Skin of body (tissue), 2 donors: ENCODE measurements around the gene GAK. TPM values are rescaled to one million over a fixed set of nuclear protein-coding genes. Genes with fewer than 3 reads are reported as not detected.
"Not testable (repeated sequence)": the region's sequence is repeated elsewhere in the genome, so short reads cannot be mapped to it uniquely, and the experiment has no call there.

ENCODE experiments used
- DNase-seq: peaks from one replicate; lab custom pipeline; 2025; lab: John Stamatoyannopoulos, UW
- total RNA-seq: library from RNA; depleted of rRNA; stranded (reverse); fragments of >200 nt; gene quantifications from one replicate; pipeline ENCODE4 v1.2.3, GENCODE V29; 2014

The GAK gene
- total RNA-seq, 1 donor from 2014 or later: 45.2 TPM

GRCh38 chr4:819401-820229 is 112.5 kb downstream of the GAK start:
- DNase-seq: no peak

DNA sequence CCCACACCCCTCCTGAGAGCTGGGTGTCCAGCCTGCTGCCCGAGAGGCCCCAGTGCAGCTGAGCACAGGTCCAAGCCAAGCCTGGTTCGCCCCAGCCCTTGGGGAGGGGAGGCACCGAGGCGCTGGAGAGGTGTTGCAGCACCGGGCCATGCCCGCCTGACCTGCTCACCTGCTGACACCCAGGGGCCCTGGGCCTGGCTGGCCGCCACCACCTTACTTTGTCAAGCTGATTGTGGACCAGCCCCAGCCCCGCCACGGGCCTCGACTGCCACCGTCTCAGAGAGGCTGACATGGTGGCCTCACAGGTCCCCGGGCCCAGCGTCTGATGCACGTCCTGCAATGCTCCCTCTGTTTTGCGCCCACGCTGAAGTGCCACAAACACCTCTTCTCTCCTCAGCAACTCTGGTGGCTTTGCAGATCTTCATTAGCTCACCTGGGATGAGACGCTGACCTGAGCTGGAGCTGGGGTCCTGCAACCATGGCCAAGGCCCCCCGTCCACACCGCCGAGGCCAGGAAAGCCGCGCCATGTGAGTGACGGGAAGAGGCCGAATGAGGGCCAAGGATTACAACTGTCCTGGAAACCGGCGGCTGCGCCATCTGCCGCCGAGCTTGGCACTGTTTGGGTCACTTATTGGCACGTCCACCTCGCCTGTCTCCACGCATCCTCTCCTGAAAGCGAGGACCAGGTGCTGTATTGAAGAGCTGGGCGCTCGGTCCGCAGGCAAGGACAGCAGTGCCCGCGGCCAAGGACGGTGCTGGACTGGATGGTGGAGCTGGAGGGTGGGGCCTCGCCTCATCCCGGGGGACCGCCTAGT is 113.8 kb downstream of the GAK start:
- DNase-seq: no peak

DNA sequence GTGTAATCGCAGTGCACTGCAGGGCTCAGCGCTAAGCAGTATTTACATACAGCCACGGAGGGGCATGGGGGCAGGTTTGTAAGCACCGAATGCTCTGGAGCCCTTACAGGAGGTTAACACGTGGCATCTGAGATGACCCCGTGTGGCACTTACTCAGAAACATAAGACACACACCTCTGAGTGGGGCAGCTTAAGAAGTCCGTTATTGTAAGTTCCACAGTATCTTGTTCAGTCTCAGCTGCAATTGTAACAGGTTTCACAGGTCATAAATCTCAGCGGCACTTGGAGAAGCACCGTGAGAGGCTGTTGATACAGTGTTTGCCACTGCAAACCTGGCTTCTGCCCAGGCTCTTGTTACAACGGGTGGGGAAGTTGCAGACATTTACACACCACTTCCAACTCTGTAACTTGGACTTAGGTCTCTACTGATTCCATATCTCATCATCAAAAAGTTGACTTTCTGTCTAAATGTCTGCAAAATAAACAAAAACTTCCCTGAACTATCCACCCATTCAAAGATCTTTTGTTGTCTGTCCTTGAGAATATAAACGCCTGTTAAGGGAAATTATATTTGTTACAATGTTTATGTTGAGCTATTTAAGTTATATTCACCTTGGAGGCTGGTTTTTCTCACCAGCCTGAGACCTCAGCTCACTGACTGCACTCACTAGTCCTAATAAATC is 116.5 kb downstream of the GAK start:
- DNase-seq: no peak

DNA sequence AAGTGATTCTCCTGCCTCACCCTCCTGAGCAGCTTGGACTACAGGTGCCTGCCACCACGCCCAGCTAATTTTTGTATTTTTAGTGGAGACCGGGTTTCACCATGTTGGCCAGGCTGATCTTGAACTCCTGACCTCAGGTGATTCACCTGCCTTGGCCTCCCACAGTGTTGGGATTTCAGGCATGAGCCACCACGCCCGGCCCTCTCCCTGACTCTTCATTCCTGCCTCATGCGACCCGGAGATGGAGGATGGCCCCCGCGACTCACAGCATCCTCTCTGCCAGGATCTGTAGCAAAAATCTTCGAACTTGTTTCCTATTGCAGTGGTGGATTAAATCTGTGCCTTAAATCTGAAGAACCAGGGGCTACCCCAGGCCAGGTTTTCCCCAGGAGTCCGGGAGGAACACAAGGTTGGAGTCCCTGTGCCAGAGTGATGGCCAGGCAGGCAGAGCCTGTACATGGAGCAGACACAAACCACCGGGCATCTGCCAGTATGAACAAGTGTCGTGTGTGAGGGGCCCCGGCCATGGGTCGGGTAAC is 117.7 kb downstream of the GAK start:
- no peak for DNase-seq

- no peak for DNase-seq
Measured at GRCh38 chr4:813900-814299, 118.2 kb downstream of the GAK start.

DNA sequence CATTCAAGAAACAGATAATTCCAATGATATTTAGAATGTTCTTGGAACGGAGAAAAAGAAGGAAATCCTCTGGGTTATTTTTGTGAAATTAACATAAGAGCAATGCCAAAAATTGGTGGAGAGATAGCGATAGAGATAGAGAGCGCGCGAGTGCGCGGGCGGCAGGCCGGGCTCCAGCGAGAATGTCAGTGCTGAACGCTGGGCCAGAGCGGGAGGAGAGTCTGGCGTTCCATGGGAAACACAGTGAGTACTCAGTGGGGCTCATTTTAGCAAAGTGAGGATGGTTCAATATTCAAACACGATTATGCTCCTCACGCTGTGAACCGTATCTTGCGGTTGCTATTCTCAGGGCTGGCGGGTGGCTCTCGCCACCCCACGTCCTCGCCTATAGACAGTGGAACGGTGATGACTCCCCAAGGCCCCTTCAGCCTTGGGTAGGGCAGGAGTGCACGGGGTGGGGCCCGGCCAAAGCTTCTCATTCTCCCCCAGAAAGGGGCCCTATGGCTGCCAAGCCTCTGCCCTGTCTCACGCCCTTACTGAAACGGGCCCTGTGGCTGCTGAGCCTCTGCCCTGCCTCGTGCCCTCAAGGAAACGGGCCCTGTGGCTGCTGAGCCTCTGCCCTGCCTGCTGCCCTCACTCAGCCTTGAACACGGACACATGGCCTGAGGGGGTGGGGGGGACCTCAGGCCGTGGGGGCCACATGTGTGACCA is 123.1 kb downstream of the GAK start:
- DNase-seq: no peak

GRCh38 chr4:807792-808191 is 124.3 kb downstream of the GAK start:
- no peak for DNase-seq

DNA sequence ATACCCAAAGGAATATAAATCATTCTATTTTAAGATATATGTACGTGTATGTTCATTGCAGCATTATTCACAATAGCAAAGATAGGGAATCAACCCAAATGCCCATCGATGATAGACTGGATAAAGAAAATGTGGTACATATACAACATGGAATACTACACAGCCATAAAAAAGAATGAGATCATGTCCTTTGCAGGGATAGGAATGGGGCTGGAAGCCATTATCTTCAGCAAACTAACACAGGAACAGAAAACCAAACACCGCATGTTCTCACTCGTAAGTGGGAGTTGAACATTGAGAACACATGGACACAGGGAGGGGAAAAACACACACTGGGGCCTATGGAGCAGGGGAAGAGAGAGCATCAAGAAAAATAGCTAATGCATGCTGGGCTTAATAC is 125.1 kb downstream of the GAK start:
- not testable (repeated sequence) for DNase-seq

DNA sequence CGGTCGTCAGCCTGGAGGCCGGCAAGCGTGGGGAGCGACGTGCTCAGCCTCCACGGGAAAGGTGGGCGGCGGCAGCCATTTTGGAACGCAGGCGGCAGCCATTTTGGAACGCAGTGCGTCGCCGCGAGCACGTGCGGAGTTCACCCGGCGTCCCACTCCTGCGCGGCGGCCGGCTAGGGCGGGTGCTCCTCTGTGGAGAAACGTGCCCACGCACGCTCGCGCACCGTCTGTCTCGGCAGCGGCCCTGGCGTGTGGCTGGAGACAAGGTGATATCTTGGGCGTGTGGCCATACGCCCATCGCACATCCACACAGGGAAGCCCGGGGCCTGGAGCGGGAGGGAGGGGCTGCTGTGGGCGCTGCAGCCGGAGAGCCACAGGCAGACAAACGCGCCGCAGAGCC is 127.3 kb downstream of the GAK start:
- DNase-seq: no peak

DNA sequence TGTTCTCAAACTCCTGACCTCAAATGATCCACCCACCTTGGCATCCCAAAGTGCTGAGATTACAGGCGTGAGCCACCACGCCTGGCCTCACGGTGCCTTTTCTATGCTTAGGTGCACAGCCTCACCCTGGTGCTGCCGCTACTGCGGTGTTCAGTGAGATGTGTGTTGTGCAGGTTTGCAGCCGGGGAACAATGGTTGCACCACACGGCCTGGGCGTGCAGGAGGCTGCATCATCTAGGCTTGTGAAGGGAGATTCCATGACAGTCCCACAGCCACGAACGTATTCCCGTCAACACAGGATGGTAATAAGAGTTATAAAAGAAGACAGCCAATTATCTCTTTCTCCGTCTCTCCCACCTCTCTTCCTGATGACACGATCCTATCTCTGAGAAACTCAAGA is 128.2 kb downstream of the GAK start:
- DNase-seq: no peak

DNA sequence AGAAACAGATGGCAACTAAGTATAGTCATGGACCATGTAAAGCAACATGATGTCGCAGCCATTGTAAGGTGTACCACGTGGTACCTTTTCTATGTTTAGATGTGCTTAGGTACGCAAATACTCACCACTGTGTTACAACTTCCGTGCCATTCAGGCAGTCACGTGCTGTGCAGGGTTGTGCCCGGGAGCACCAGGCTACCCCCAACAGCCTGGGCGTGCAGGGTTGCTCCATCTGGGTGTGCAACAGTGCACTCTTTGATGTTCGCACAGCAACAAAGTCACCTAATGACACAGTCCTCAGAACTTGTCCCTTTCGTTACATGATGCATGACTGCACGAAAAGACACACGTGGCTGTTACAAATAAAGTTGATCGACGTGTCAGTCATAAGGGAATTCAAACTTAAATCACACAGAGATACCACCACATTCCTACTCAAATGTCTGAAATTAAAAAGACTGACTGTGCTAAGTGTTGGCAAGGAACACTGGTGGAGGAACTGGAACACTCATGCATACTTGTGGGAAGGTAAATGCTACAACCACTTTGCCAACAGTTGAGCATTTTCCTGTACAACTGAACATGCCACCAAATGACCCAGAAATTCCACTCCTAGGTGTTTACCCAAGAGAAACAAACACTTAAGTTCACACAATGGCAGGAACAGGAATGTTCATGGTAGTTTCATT is 130.5 kb downstream of the GAK start:
- DNase-seq: no peak

Other genes with a start within 250 kb of the GAK start
- 3.2 TPM for gene SLC49A3, start 243.2 kb downstream of the GAK start, total RNA-seq
- 43.7 TPM for gene PCGF3, start 226.5 kb downstream of the GAK start, total RNA-seq
- gene CPLX1, start 106.2 kb downstream of the GAK start, total RNA-seq: 0.30 TPM
- gene TMEM175, start 144 bp upstream of the GAK start, total RNA-seq: 25.4 TPM
- gene DGKQ, start 41.3 kb upstream of the GAK start, total RNA-seq: 4.8 TPM
- gene IDUA, start 54.7 kb upstream of the GAK start, total RNA-seq: 6.9 TPM
- 0.30 TPM for gene SLC26A1, start 61.1 kb upstream of the GAK start, total RNA-seq
- 15.0 TPM for gene FGFRL1, start 79.3 kb upstream of the GAK start, total RNA-seq
- 3.4 TPM for gene RNF212, start 181.2 kb upstream of the GAK start, total RNA-seq
- gene SPON2, start 240.3 kb upstream of the GAK start, total RNA-seq: 46.1 TPM